Adipocyte (in vitro differentiated cells): Measurements from ENCODE around the gene GPR183.

Source experiments
- DNase-seq: peaks from one replicate; pipeline ENCODE4 v3.0.0-alpha.2; 2015; ENCODE audit warnings: low read depth
- H3K27me3 ChIP-seq: replicated peaks from 2 replicates; pipeline ENCODE4 v1.7.0; 2013; ENCODE audit warnings: mild to moderate bottlenecking, low read length, moderate library complexity; ENCODE audit not compliant: control insufficient read depth, insufficient read depth
- H3K36me3 ChIP-seq: 2 replicates; pipeline ENCODE4 v1.7.0; 2013; ENCODE audit warnings: low read length, mild to moderate bottlenecking, moderate library complexity; ENCODE audit not compliant: control insufficient read depth, insufficient read depth, severe bottlenecking
- H3K4me1 ChIP-seq: 2 replicates; pipeline ENCODE4 v1.7.0; 2013; ENCODE audit warnings: mild to moderate bottlenecking, low read length, moderate library complexity; ENCODE audit not compliant: control insufficient read depth, insufficient read depth
- H3K4me3 ChIP-seq: 2 replicates; pipeline ENCODE4 v1.7.0; 2013; ENCODE audit warnings: mild to moderate bottlenecking, low read length, moderate library complexity
- H3K9ac ChIP-seq: 2 replicates; pipeline ENCODE4 v1.7.0; 2013; ENCODE audit warnings: mild to moderate bottlenecking, low read length, moderate library complexity
- H3K9me3 ChIP-seq: 2 replicates; pipeline ENCODE4 v1.7.0; 2013; ENCODE audit warnings: mild to moderate bottlenecking, low read length, moderate library complexity; ENCODE audit not compliant: control insufficient read depth

GPR183 gene

DNA sequence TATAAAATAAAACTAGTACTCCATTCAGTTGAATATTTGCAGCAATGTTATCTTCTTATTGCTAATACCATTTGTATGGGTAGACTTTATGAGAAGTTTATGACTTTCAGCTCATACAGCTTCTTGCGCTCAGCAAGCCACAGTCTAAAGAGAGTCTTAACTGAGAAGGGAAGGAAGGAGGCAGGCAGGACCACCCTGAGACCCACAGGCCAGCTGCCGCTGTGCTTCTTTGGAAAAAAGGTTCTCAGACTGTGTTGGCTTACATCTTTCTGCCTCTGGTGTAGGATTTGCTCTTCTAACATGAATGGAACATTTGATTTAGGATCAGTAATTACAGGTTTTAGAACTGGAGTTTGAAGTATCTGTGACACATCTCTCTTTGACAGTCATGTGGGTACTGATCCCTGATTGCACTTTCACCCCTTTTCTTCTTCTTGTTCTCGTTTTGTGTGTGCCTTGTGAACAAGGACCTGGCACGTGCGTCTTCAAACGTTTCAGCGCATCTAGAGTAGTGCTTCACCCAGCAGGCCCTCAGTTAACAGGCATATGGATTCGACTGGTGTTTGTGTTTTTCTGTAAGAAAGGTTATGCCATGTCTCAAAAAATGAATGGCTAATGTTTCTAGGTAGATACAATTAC is 41.9 kb downstream of the GPR183 start:
- no peak for DNase-seq
- H3K36me3 ChIP-seq, result peaks cover 7% of the 10 kb centered on the region
- no peaks in the 10 kb centered on the region for H3K27me3 ChIP-seq
- H3K4me1 ChIP-seq, result peaks cover 28% of the 10 kb centered on the region
- H3K9me3 ChIP-seq, result no peaks in the 10 kb centered on the region
- H3K9ac ChIP-seq, result peak overlapping the region; percentile 1
- H3K4me3 ChIP-seq, result no peak overlapping the region

DNA sequence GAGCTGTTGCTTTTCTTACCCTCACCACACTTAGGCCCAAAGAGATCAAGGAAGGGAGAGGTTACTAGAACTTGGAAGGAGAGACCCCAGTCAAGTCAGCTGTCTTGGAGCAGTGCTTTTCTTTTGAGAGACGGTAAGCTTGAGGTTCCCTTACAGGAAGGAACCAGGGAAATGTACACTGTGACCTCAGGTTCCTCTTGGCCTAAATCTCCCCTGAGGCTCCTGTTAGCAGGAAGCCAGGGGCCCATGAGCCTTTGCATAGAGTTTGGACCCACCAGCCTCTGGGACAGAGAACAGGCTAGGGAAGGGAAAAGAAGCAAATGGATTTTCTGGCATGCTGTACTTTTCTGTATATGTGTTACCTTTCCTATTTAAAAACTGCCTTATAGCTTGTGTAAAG is 43.1 kb downstream of the GPR183 start:
- Histone ChIP-seq H3K4me3 (no peak overlapping the region), H3K36me3 (peaks cover 7% of the 10 kb centered on the region), H3K9ac (no peak overlapping the region), H3K27me3 (no peaks in the 10 kb centered on the region), H3K4me1 (peaks cover 28% of the 10 kb centered on the region), H3K9me3 (no peaks in the 10 kb centered on the region)
- DNase-seq, result no peak

DNA sequence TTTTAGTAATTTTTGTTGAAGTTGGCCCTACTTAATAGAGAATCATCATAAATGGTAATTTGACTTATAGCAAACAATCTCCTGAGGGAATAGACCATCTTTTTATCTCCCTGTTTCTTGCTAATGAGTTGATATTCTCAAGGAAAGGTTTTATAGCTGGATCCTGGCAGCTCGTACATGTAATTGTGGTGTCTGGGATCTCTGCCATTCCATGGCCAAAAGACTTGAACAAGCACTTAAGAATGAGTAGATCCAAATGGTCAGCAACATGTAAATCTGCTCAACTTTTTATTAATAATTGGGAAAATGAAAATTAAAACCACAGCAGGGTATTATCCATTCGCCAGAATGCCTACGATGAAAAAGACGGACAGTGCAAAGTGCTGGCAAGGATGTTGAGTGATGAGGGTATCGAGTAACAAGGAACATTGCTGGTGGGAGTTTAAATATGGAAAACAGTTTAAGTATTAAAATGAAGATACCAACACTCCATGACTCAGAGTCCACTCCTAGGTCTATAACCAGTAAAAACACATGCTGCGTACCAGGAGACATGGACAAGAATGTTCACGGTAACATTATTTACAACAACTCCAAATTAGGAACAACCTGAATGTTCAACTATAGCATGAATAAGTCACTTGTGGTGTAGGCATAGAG is 43.9 kb downstream of the GPR183 start:
- Histone ChIP-seq H3K27me3 (no peaks in the 10 kb centered on the region), H3K4me1 (peaks cover 28% of the 10 kb centered on the region), H3K36me3 (peaks cover 7% of the 10 kb centered on the region), H3K9me3 (no peaks in the 10 kb centered on the region), H3K4me3 (no peak overlapping the region), H3K9ac (no peak overlapping the region)
- no peak for DNase-seq

DNA sequence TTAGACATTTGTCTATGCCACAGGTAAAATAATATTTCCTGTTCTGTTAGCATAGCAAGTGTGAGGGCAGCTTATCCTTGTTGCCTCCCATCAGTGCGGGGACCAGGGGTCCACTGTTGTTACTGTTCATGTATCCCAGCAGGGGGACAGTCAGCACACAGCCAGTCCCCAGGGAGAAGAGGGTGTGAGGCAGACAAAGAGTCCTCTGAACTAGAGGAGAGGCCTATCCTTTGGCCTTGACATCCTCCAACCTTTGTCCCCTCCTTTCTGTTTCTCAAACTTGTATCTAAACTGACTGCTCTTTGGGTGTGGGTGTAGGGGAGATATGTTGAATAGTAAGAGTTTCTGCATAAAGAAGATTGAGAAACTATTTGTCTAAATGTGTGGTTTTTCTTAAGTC is 46.1 kb downstream of the GPR183 start:
- DNase-seq, result no peak
- peaks cover 41% of the 10 kb centered on the region for H3K4me1 ChIP-seq

DNA sequence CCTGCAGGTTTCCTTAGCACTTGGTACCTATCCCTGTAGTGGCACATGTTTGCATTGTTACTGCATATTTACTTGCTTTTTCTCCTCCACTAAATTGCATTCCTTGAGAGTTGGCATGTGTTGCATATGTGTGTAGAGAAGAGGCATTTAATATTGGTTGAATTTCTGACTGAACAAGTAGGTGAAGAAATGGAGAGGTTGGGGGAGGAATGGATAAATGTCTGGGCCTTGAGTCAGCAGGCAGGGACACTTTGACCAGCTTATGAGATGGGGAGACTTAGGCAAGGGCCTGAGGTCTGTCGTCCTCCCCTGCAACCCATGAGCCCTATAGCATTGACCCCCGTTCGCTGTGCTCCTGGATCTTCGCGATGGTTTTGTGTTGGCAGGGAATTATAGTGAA is 47.0 kb downstream of the GPR183 start:
- no peak for DNase-seq
- H3K27me3 ChIP-seq, result no peaks in the 10 kb centered on the region
- H3K36me3 ChIP-seq, result peaks cover 10% of the 10 kb centered on the region

More for the DNA sequence above, 46.1 kb downstream of the GPR183 start:
- Histone ChIP-seq H3K36me3 (peaks cover 4% of the 10 kb centered on the region), H3K9me3 (no peaks in the 10 kb centered on the region), H3K4me3 (no peak overlapping the region), H3K27me3 (no peaks in the 10 kb centered on the region), H3K9ac (no peak overlapping the region)

DNA sequence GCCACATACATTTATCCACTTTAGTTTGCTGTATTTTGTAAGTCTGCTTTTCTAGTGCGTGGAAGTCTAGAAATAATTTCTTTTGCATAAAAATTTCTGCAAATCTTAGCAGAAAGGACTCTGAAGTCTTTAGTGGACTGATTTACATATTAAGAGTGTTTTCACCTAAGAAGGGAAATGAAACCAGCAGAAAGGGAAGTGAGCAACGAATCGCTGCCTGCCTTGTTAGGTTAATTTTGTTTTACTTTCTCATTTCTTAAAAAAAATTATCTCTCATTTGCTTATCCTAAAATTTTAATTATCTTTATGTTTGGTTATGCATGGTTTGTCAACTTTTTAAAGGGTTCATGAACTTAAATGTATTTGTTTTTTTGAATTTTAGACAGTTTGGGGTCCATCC is 48.3 kb downstream of the GPR183 start:
- Histone ChIP-seq H3K9ac (no peak overlapping the region), H3K4me1 (peaks cover 31% of the 10 kb centered on the region), H3K9me3 (no peaks in the 10 kb centered on the region), H3K36me3 (peaks cover 17% of the 10 kb centered on the region), H3K27me3 (no peaks in the 10 kb centered on the region), H3K4me3 (no peak overlapping the region)
- no peak for DNase-seq

More for the DNA sequence above, 47.0 kb downstream of the GPR183 start:
- H3K9ac ChIP-seq, result no peak overlapping the region
- H3K9me3 ChIP-seq, result no peaks in the 10 kb centered on the region
- H3K4me3 ChIP-seq, result no peak overlapping the region
- peaks cover 38% of the 10 kb centered on the region for H3K4me1 ChIP-seq

DNA sequence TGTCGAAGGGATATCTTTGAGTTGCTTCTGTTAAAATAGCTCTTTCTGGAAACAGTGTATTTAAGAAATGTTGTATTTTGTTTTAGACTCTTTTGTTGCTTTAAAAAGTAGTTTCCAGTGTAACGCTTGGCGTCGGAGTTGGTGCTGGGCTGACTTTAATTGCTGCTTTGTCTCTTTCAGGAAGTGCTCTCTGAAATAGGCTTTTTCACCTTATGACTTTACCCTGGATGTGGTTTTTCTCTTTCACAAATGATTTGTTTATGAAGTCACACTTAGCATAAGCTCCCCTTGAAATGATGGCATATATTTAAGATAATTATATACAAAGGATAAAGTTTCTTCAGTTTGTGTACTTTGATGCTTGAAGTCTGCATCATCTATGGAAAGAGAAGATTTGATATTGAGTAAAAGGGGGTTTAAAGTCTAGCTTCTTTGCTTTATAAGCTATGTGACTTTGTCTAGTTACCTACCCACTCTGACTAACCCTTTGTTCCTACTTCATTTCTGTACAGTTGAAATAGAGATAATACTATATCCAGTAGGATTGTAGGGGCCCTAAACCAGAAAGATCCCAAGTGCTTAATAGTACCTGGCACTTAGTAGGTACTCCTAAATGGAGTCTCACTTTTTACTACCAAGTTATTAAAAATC is 48.9 kb downstream of the GPR183 start, which contains the start of gene GPR18:
Gene GPR18, minus strand, starts transcription at position 170 of the 651 bp plus-strand sequence. CDS start 2,507 bp downstream, outside the sequence.
- Histone ChIP-seq H3K4me1 (peaks cover 30% of the 10 kb centered on the region), H3K36me3 (peaks cover 17% of the 10 kb centered on the region), H3K9me3 (no peaks in the 10 kb centered on the region), H3K9ac (no peak within 1 kb of the TSS), H3K4me3 (no peak within 1 kb of the TSS), H3K27me3 (no peaks in the 10 kb centered on the region)
- DNase-seq, result no peak

DNA sequence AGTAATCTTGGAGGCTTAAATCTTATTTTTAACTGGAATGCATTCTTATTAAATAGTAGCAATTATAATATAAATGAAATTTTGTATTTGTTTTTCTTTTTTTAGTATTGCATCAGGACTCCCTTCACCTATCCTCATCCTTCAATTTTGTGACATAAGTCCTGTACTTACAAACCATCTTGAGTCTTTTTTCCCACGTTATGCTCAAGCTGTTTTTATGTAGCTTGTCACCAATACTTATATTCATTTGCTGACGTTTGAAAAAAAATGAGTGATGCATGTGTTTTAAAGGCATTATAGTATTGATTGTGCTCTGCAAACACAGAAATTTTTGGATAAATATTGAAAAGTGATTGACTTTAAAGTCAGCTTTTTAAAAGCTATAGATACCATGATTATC is 49.9 kb downstream of the GPR183 start:
- H3K4me3 ChIP-seq, result no peak overlapping the region
- H3K9ac ChIP-seq, result no peak overlapping the region
- H3K9me3 ChIP-seq, result no peaks in the 10 kb centered on the region
- H3K4me1 ChIP-seq, result peaks cover 30% of the 10 kb centered on the region
- DNase-seq, result no peak
- peaks cover 17% of the 10 kb centered on the region for H3K36me3 ChIP-seq
- H3K27me3 ChIP-seq, result no peaks in the 10 kb centered on the region

DNA sequence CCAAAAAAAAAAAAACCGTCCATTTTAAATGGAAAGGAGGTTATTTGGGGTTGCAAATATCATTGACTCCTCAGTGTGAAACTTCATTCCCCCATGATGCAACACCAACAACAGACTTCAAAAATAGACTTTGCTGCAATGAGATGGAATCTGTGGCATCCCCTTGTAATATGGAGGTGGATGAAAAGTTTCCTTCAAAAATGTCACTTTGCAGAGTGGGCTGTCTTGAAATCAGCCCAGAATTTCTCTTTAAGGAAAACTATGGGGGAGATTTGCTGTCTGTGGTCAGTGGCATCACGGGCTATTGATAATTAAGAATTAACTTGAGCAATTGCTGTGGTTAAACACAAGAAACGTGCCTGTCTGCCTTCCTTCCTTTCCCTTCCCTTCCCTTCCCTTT is 50.5 kb downstream of the GPR183 start:
- no peak overlapping the region for H3K4me3 ChIP-seq
- H3K36me3 ChIP-seq, result peaks cover 17% of the 10 kb centered on the region
- DNase-seq, result peak; percentile 86
- H3K9me3 ChIP-seq, result no peaks in the 10 kb centered on the region
- H3K27me3 ChIP-seq, result no peaks in the 10 kb centered on the region
- no peak overlapping the region for H3K9ac ChIP-seq
- peaks cover 30% of the 10 kb centered on the region for H3K4me1 ChIP-seq

DNA sequence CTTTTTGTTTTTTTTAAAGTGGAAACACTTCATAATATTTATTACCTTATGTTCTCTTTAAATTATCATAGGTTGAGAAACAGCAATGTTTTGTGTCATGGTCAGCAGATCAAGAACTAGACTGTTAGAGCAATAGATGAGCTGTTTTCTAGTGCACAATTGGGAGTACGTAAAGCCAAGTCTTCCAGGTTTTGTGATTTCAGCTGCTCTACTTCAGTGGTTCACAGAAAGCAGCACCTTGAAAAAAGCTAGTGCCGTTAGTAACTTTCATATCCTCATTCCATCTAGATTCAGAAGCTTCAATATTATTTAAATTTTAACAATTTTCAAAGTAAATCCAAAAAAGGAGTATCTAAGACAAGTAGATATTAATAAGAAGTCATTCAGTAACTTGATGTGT is 50.9 kb downstream of the GPR183 start:
- Histone ChIP-seq H3K9ac (no peak overlapping the region), H3K27me3 (no peaks in the 10 kb centered on the region), H3K36me3 (peaks cover 13% of the 10 kb centered on the region), H3K4me3 (no peak overlapping the region), H3K4me1 (peaks cover 26% of the 10 kb centered on the region), H3K9me3 (no peaks in the 10 kb centered on the region)
- no peak for DNase-seq

DNA sequence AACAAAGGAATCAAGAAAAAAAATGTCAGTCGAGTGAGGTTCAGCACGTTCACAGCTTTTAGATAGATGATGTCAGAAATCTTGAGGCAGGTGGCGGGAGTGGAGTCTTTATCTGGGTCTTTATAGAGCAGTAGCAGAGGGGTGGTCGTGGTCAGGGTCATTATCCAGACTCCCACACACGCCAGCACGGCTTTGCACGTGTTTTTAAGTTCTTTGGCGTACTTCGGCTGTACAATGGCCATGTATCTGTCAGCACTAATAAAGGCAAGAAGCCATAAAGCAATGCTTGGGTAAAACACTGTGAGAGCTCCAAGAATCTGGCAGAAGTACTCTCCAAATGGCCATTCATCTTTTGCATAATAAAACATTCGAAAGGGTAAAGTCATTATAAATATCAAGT is 51.9 kb downstream of the GPR183 start:
- peaks cover 13% of the 10 kb centered on the region for H3K36me3 ChIP-seq
- H3K27me3 ChIP-seq, result no peaks in the 10 kb centered on the region
- no peak overlapping the region for H3K9ac ChIP-seq
- no peaks in the 10 kb centered on the region for H3K9me3 ChIP-seq
- DNase-seq, result no peak
- no peak overlapping the region for H3K4me3 ChIP-seq
- H3K4me1 ChIP-seq, result peaks cover 19% of the 10 kb centered on the region
